Spleen (tissue), 11 donors: Measurements from ENCODE around the gene KIAA1549. TPM values are rescaled to one million over a fixed set of nuclear protein-coding genes. Genes with fewer than 3 reads are reported as not detected.
"Not testable (repeated sequence)": the region's sequence is repeated elsewhere in the genome, so short reads cannot be mapped to it uniquely, and the experiment has no call there.

Experiments used
- DNase-seq: peaks from one replicate; pipeline ENCODE4 v3.0.0-alpha.2; 2020
- H3K27ac ChIP-seq, 8 donors: fragments of 200-600 bp; sonication (generic) in 7 of 8; 1 replicate in 4 of 8; 2 replicates in 4 of 8; pipeline versions ENCODE4 v1.5.0 to v1.8.0; 2016 to 2021; ENCODE audit warnings: inconsistent platforms in 4 of 8, mild to moderate bottlenecking in 4 of 8, moderate library complexity in 1 of 8
- H3K27me3 ChIP-seq, 7 donors: fragments of 200-600 bp; sonication (generic) in 6 of 7; replicated peaks in 1 of 7; 1 replicate in 4 of 7; 2 replicates in 3 of 7; pipeline versions ENCODE4 v1.5.0 to v1.8.0; 2016 to 2021; ENCODE audit warnings: inconsistent platforms in 3 of 7, mild to moderate bottlenecking in 1 of 7
- H3K36me3 ChIP-seq, 6 donors: fragments of 200-600 bp; sonication (generic) in 5 of 6; 1 replicate in 4 of 6; 2 replicates in 2 of 6; pipeline versions ENCODE4 v1.5.0 to v1.8.0; 2016 to 2021; ENCODE audit warnings: inconsistent platforms in 2 of 6
- H3K4me1 ChIP-seq, 6 donors: fragments of 200-600 bp; sonication (generic) in 5 of 6; 1 replicate in 3 of 6; 2 replicates in 3 of 6; pipeline versions ENCODE4 v1.5.0 to v1.8.0; 2016 to 2021; ENCODE audit warnings: inconsistent platforms in 3 of 6
- H3K4me3 ChIP-seq, 8 donors: fragments of 200-600 bp; sonication (generic) in 7 of 8; 1 replicate in 4 of 8; 2 replicates in 4 of 8; pipeline versions ENCODE4 v1.5.0 to v1.8.0; 2016 to 2021; ENCODE audit warnings: inconsistent platforms in 4 of 8, mild to moderate bottlenecking in 4 of 8, moderate library complexity in 2 of 8
- H3K9me3 ChIP-seq, 8 donors: fragments of 200-600 bp; sonication (generic) in 7 of 8; 1 replicate in 4 of 8; 2 replicates in 4 of 8; pipeline versions ENCODE4 v1.5.0 to v1.8.0; 2016 to 2021; ENCODE audit warnings: inconsistent platforms in 4 of 8
- CTCF ChIP-seq, 11 experiments: fragments of 200-600 bp in 7 of 11; fragments of 450-650 bp in 4 of 11; sonication (generic) in 4 of 11; IDR thresholded peaks in 8 of 11; conservative IDR thresholded peaks in 3 of 11; 1 replicate in 7 of 11; 2 replicates in 4 of 11; pipeline versions ENCODE4 v1.4.0 to v1.8.0; 2016 to 2021; ENCODE audit warnings: antibody characterized with exemption in 11 of 11, inconsistent platforms in 4 of 11, mild to moderate bottlenecking in 1 of 11
- POLR2A ChIP-seq, 3 donors: fragments of 450-650 bp; IDR thresholded peaks; one replicate each; pipeline ENCODE4 v1.5.1; 2017; ENCODE audit warnings: antibody characterized with exemption in 3 of 3, mild to moderate bottlenecking in 1 of 3
- POLR2AphosphoS5 ChIP-seq, 3 donors: sonication (generic); formaldehyde crosslinking; IDR thresholded peaks; one replicate each; pipeline ENCODE4 v1.5.1; 2017; ENCODE audit warnings: antibody characterized with exemption in 3 of 3
- WGBS, 5 donors: extraction: QIAGEN DNeasy Blood & Tissue Kit in 3 of 5; methylation state at CpG; one replicate each; pipeline versions ENCODE4 v1.1.5 to v1.1.7; 2013 to 2018; 5-methylcytosine and 5-hydroxymethylcytosine counted together
- intact Hi-C: fragments of 100-400 bp; cut with DNase I; formaldehyde crosslinking; loops from one replicate; pipeline ENCODE4 v1.15.0; 2023; ENCODE audit warnings: low total_unique reads
- polyA plus RNA-seq, 3 donors: library from polyadenylated mRNA; stranded (reverse); fragments of 200-250 nt; gene quantifications; one replicate each; pipeline ENCODE4 v1.2.1, GENCODE V29; 2013
- total RNA-seq, 7 donors: library from RNA; depleted of rRNA in 3 of 7; stranded (reverse); fragments of >200 nt in 3 of 7; fragmentation: NEBNext Ultra II Directional in 4 of 7; extraction: Animal tissue kit (Norgen Biotek cat#: 25700) in 4 of 7; gene quantifications; one replicate each; pipeline versions ENCODE4 v1.1.0 to v1.2.1, GENCODE V29; 2016 to 2021
- donor health status: healthy with polysubstance abuse.
- donor health status: DM: no; HTN: no; CAD: no; lungs with moderate emphysema.
- donor health status: DM: no; HTN: no; CAD: no.
- donor health status: Bipolar disorder and iron deficiency.
- donor health status: healthy.
- donor health status: DM: no; HTN: no; CAD: no.
- donor health status: DM: yes; HTN: yes; CAD: no.

Gene KIAA1549
- total and polyA plus RNA-seq, 10 donors: 0.03 to 1.8 (median 0.85) TPM

DNA sequence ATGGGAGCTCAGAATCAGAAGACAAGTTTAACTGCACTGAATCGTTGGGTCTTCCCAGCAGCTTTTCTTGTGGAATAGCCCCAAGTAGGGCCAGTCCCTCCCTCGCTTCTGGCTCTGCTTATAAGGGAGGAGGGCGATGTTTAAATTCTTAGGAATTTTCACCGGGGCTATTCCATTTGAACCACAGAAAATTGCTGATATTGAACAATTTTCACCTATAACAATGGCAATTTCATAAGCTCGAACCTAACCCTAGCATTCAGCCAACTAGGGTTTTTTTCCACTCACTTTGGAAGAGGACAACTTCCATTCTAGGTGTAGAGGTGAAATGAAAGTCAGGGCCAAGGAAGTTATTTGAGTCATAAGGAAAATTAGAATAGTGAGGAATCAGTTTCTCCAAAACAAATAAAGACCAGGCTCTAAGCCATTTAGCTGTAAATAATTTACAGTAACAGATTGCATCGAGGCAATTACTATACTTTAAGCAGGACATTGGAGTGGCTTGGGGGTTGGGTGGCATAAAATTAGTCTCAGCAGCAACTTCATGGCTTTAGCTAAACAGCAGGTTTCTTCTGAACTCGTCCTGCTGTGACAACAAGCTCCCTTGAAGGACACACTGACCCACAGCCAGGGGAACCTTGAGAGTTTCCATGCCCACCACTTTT is 181.7 kb downstream of the KIAA1549 start:
- H3K27ac ChIP-seq: no peak overlapping the region
- no peak for TF ChIP-seq POLR2A (IDR thresholded peaks at IDR 0.05)
- no peak for TF ChIP-seq POLR2AphosphoS5 (IDR thresholded peaks at IDR 0.05)
- TF ChIP-seq CTCF (IDR thresholded peaks at IDR 0.05 in 8 of 11, conservative IDR thresholded peaks at IDR 0.05 in 3 of 11): no peak
- intact Hi-C loops: no loop called here
- WGBS, 5 donors: 78 to 90% (median 82%) methylated on average over 7 of the region's 7 CpGs
- no peak for DNase-seq
- H3K4me3 ChIP-seq: no peak overlapping the region
- H3K27me3 ChIP-seq: peaks cover 0 to 20% (median 0%) of the 10 kb centered on the region in 7 donors
- H3K36me3 ChIP-seq: no peaks in the 10 kb centered on the region
- H3K4me1 ChIP-seq: no peaks in the 10 kb centered on the region
- H3K9me3 ChIP-seq: no peaks in the 10 kb centered on the region

GRCh38 chr7:138798836-138799235 is 182.4 kb downstream of the KIAA1549 start:
- WGBS, 5 donors: 70 to 89% (median 79%) methylated on average over 5 of the region's 5 CpGs

DNA sequence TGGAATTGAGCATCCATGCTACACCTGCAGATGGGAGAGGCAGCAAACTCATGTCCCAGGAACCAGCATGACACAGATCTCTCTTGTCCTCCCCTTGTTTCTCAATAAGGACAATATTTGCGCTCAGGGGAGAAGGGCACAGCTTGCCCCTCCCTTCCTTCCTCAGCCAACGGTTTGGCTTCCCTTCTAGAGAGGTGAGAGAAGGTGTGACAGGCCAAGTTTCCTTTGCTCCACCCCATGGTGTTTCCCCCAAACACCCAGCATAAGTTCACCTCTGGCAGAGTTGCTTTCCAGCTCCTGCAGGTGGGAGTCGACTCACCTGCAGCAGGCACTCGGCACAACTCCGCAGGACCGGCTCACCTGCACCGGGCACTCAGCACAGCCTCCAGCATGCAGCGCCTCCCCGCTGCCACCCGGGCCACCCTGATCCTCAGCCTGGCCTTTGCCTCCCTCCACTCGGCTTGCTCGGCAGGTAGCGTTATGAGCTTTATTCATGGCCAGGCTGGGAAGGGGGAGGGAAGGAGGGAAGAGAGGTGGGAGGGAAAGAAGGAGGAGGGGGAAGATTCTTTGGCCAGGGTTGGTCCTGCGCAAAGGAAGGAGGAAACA is 183.4 kb downstream of the KIAA1549 start, which contains the start of the genes ATP6V0A4 and TMEM213:
ATP6V0A4 (minus strand) TSS at position 482 of the 606 bp plus-strand sequence. CDS start 26,949 bp downstream, outside the sequence.
TMEM213 (plus strand) TSS at position 280 of the 606 bp plus-strand sequence; CDS start at position 391, 111 bp downstream.
- H3K27me3 ChIP-seq: peaks cover 0 to 20% (median 0%) of the 10 kb centered on the region in 7 donors
- no peaks in the 10 kb centered on the region for H3K9me3 ChIP-seq
- H3K36me3 ChIP-seq: no peaks in the 10 kb centered on the region
- H3K4me3 ChIP-seq: no peak within 1 kb of the TSS
- no peaks in the 10 kb centered on the region for H3K4me1 ChIP-seq
- DNase-seq: peak; percentile 66
- intact Hi-C loops: no loop called here
- 26 to 45% (median 42%) methylated on average over 12 to 14 of the region's 14 CpGs for WGBS, 5 donors
- TF ChIP-seq POLR2A (IDR thresholded peaks at IDR 0.05) (no peak), CTCF (IDR thresholded peaks at IDR 0.05 in 8 of 11, conservative IDR thresholded peaks at IDR 0.05 in 3 of 11) (no peak), POLR2AphosphoS5 (IDR thresholded peaks at IDR 0.05) (no peak)
- no peak within 1 kb of the TSS for H3K27ac ChIP-seq

More at GRCh38 chr7:138798836-138799235, 182.4 kb downstream of the KIAA1549 start:
- no peak overlapping the region for H3K27ac ChIP-seq
- H3K9me3 ChIP-seq: no peaks in the 10 kb centered on the region
- peak; percentile 30 for DNase-seq
- H3K4me3 ChIP-seq: no peak overlapping the region
- no peak for TF ChIP-seq POLR2AphosphoS5 (IDR thresholded peaks at IDR 0.05)
- no peak for TF ChIP-seq POLR2A (IDR thresholded peaks at IDR 0.05)
- TF ChIP-seq CTCF (IDR thresholded peaks at IDR 0.05 in 8 of 11, conservative IDR thresholded peaks at IDR 0.05 in 3 of 11): no peak
- intact Hi-C loops: no loop called here
- no peaks in the 10 kb centered on the region for H3K4me1 ChIP-seq
- no peaks in the 10 kb centered on the region for H3K36me3 ChIP-seq
- peaks cover 0 to 20% (median 0%) of the 10 kb centered on the region in 7 donors for H3K27me3 ChIP-seq

DNA sequence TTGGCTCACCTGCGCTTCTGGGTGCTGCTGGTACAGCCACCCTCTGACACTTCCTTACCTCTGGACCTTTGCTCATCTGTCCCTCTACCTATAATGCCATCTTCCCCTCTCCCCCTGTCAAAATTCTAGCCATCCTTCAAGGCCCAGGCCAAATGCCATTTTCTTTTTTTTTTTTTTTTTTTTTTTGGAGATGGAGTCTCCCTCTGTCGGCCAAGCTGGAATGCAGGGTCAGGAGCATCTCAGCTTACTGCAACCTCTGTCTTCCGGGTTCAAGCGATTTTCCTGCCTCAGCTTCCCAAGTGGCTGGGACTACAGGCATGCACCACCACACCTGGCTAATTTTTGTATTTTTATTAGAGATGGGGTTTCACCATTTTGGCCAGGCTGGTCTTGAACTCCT is 184.1 kb downstream of the KIAA1549 start:
- H3K27me3 ChIP-seq: peaks cover 0 to 20% (median 0%) of the 10 kb centered on the region in 7 donors
- H3K4me1 ChIP-seq, intact Hi-C loops, H3K36me3 ChIP-seq, H3K9me3 ChIP-seq, H3K4me3 ChIP-seq, H3K27ac ChIP-seq: not testable (repeated sequence)
- 85 to 97% (median 91%) methylated on average over 4 of the region's 4 CpGs for WGBS, 5 donors
- peak; percentile 33 for DNase-seq
